ENCODE results near the gene ANKDD1A. TPM values are rescaled to one million over a fixed set of nuclear protein-coding genes. Genes with fewer than 3 reads are reported as not detected.

ANKDD1A gene
- total RNA-seq, 1 experiment from 2014 or later, result 0.16 TPM

DNA sequence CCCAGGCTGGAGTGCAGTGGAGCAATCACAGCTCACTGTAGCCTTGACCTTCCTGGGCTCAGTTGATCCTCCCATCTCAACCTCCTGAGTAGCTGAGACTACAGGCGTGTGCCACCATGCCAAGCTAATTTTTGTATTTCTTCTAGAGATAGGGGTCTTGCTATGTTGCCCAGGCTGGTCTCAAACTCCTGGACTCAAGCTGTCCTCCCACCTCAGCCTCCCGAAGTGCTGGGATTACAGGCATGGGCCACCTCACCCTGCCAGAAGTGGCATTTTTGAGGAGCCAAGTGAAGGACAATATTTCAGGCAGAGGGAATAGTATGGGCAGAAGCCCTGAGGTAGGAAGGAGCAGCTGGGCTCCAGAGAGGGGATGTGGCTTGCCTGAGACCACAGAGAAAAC, 4.7 kb downstream of the ANKDD1A start:
- no peak for DNase-seq (ENCODE audit: unreplicated experiment)
- no peak overlapping the region for H3K27ac Mint-ChIP-seq (ENCODE audit: low read depth, unreplicated experiment)
- H3K4me3 Mint-ChIP-seq (ENCODE audit: unreplicated experiment), result no peak overlapping the region
- CTCF ChIA-PET, result interaction anchor here (0.5 kb wide), 1 partner anchor 49 kb away, joined by 3 read pairs; no protein-coding TSS in a partner anchor
- POLR2A ChIA-PET, result interaction anchor here (0.5 to 0.7 kb wide), 2 partner anchors 47 to 67 kb away, joined by 3 read pairs; no protein-coding TSS in a partner anchor
- BruUV-seq (replicated peaks), result no TSS peak
- H3K36me3 Mint-ChIP-seq (ENCODE audit: insufficient read depth, unreplicated experiment), result no peaks in the 10 kb centered on the region
- no peaks in the 10 kb centered on the region for H3K9me3 Mint-ChIP-seq (ENCODE audit: unreplicated experiment)
- intact Hi-C loops (cut with micrococcal nuclease), result no loop called here
- H3K4me1 Mint-ChIP-seq (ENCODE audit: insufficient read depth, unreplicated experiment), result no peaks in the 10 kb centered on the region
- H3K27me3 Mint-ChIP-seq (ENCODE audit: insufficient read depth, unreplicated experiment), result no peaks in the 10 kb centered on the region
- TF ChIP-seq, protein P1, sequence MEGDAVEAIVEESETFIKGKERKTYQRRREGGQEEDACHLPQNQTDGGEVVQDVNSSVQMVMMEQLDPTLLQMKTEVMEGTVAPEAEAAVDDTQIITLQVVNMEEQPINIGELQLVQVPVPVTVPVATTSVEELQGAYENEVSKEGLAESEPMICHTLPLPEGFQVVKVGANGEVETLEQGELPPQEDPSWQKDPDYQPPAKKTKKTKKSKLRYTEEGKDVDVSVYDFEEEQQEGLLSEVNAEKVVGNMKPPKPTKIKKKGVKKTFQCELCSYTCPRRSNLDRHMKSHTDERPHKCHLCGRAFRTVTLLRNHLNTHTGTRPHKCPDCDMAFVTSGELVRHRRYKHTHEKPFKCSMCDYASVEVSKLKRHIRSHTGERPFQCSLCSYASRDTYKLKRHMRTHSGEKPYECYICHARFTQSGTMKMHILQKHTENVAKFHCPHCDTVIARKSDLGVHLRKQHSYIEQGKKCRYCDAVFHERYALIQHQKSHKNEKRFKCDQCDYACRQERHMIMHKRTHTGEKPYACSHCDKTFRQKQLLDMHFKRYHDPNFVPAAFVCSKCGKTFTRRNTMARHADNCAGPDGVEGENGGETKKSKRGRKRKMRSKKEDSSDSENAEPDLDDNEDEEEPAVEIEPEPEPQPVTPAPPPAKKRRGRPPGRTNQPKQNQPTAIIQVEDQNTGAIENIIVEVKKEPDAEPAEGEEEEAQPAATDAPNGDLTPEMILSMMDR (IDR thresholded peaks at IDR 0.05; ENCODE audit: unreplicated experiment), result no peak

DNA sequence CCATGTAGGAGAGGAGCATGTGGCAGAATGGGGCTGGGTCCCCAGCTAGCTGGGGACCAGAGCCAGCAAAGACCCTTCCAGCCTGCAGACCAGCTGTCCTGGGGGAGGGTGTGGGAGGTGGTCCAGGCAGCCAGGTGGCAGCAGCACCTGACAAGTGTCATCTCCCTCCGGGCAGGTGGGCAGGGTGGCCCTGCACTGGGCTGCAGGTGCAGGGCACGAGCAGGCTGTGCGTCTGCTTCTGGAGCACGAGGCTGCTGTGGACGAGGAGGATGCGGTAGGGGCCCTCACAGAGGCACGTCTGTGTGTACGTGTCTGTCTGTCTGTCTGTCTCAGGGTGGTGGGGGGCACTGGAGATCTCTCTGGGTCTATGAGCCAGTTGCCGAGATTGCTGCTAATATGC, 5.5 kb downstream of the ANKDD1A start:
- peaks cover 6% of the 10 kb centered on the region for H3K4me1 Mint-ChIP-seq (ENCODE audit: insufficient read depth, unreplicated experiment)
- TF ChIP-seq, protein P1 (IDR thresholded peaks at IDR 0.05; ENCODE audit: unreplicated experiment), result no peak
- intact Hi-C loops (cut with micrococcal nuclease), result no loop called here
- no peak overlapping the region for H3K27ac Mint-ChIP-seq (ENCODE audit: low read depth, unreplicated experiment)
- no TSS peak for BruUV-seq (replicated peaks)
- no peak for DNase-seq (ENCODE audit: unreplicated experiment)
- ChIA-PET CTCF (interaction anchor here (0.7 kb wide), 1 partner anchor 40 kb away, joined by 3 read pairs; no protein-coding TSS in a partner anchor), POLR2A (interaction anchor here (0.7 kb wide), 1 partner anchor 66 kb away, joined by 3 read pairs; no protein-coding TSS in a partner anchor)
- H3K36me3 Mint-ChIP-seq (ENCODE audit: insufficient read depth, unreplicated experiment), result no peaks in the 10 kb centered on the region
- H3K9me3 Mint-ChIP-seq (ENCODE audit: unreplicated experiment), result no peaks in the 10 kb centered on the region
- no peak overlapping the region for H3K4me3 Mint-ChIP-seq (ENCODE audit: unreplicated experiment)
- no peaks in the 10 kb centered on the region for H3K27me3 Mint-ChIP-seq (ENCODE audit: insufficient read depth, unreplicated experiment)

DNA sequence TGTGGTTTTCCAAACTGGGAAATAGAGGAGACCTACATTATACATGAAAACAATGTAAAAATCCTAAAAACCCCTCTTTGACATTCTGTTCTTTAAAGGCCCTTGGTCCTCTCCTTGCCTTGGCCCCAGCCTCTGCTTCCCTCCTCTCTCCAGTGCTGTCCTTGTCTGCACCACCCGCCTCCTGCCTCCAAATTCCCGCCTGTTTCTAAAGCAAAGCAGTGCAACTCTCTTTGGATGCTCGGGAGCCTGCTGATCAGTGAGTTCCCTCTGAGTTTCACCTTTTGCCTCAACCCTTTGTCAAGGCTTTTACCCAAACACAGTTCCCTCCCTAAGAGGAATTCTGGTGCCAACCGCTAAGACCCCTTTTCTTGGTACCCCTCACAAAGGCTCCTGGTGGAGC, 8.0 kb downstream of the ANKDD1A start:
- ChIA-PET CTCF (interaction anchor here (0.6 kb wide), 2 partner anchors 10 to 62 kb away, joined by 4 to 6 read pairs; no protein-coding TSS in a partner anchor), POLR2A (no interaction called here)
- no peaks in the 10 kb centered on the region for H3K27me3 Mint-ChIP-seq (ENCODE audit: insufficient read depth, unreplicated experiment)
- H3K4me3 Mint-ChIP-seq (ENCODE audit: unreplicated experiment), result no peak overlapping the region
- H3K4me1 Mint-ChIP-seq (ENCODE audit: insufficient read depth, unreplicated experiment), result peaks cover 6% of the 10 kb centered on the region
- TF ChIP-seq, protein P1 (IDR thresholded peaks at IDR 0.05; ENCODE audit: unreplicated experiment), result no peak
- DNase-seq (ENCODE audit: unreplicated experiment), result no peak
- H3K27ac Mint-ChIP-seq (ENCODE audit: low read depth, unreplicated experiment), result no peak overlapping the region
- peaks cover 3% of the 10 kb centered on the region for H3K36me3 Mint-ChIP-seq (ENCODE audit: insufficient read depth, unreplicated experiment)
- H3K9me3 Mint-ChIP-seq (ENCODE audit: unreplicated experiment), result no peaks in the 10 kb centered on the region
- intact Hi-C loops (cut with micrococcal nuclease), result no loop called here
- BruUV-seq (replicated peaks), result no TSS peak

GRCh38 chr15:64921711-64922110, 10.0 kb downstream of the ANKDD1A start:
- no TSS peak for BruUV-seq (replicated peaks)
- Mint-ChIP-seq H3K4me1 (ENCODE audit: insufficient read depth, unreplicated experiment) (peaks cover 6% of the 10 kb centered on the region), H3K27ac (ENCODE audit: low read depth, unreplicated experiment) (no peak overlapping the region), H3K36me3 (ENCODE audit: insufficient read depth, unreplicated experiment) (peaks cover 5% of the 10 kb centered on the region), H3K27me3 (ENCODE audit: insufficient read depth, unreplicated experiment) (no peaks in the 10 kb centered on the region), H3K9me3 (ENCODE audit: unreplicated experiment) (no peaks in the 10 kb centered on the region), H3K4me3 (ENCODE audit: unreplicated experiment) (no peak overlapping the region)
- no peak for DNase-seq (ENCODE audit: unreplicated experiment)
- TF ChIP-seq, protein P1 (IDR thresholded peaks at IDR 0.05; ENCODE audit: unreplicated experiment), result no peak
- POLR2A ChIA-PET, result no interaction called here
- CTCF ChIA-PET, result interaction anchor here (0.7 to 1.4 kb wide), 2 partner anchors 9 to 27 kb away, joined by 3 read pairs; no protein-coding TSS in a partner anchor
- intact Hi-C loops (cut with micrococcal nuclease), result no loop called here

Measured in MCF 10A (cell line).